8988T (cell line): ENCODE measurements around the gene UBE3B.

Experiments used
- DNase-seq: peaks from one replicate; pipeline ENCODE4 v3.0.0; 2011

Gene UBE3B

GRCh38 chr12:109535231-109535862 lies 57.9 kb downstream of the UBE3B start:
- DNase-seq = no peak

GRCh38 chr12:109535863-109536250 lies 58.4 kb downstream of the UBE3B start:
- no peak for DNase-seq

GRCh38 chr12:109537136-109537535 lies 59.7 kb downstream of the UBE3B start:
- DNase-seq = no peak

- DNase-seq = no peak
These were observed 60.9 kb downstream of the UBE3B start for GRCh38 chr12:109538191-109538863.

GRCh38 chr12:109539508-109539907 lies 62.1 kb downstream of the UBE3B start:
- no peak for DNase-seq

GRCh38 chr12:109540526-109541412 lies 63.3 kb downstream of the UBE3B start:
- no peak for DNase-seq

- no peak for DNase-seq
These were observed 63.9 kb downstream of the UBE3B start for GRCh38 chr12:109541413-109541726.

- DNase-seq = no peak
These were observed 64.6 kb downstream of the UBE3B start for GRCh38 chr12:109542014-109542413.

- no peak for DNase-seq
These were observed 65.4 kb downstream of the UBE3B start for GRCh38 chr12:109542876-109543275.

GRCh38 chr12:109544955-109545531 lies 67.6 kb downstream of the UBE3B start:
- DNase-seq = no peak

GRCh38 chr12:109545826-109546225 lies 68.4 kb downstream of the UBE3B start:
- DNase-seq = no peak

- DNase-seq = no peak
These were observed 69.9 kb downstream of the UBE3B start for GRCh38 chr12:109547286-109547685.

GRCh38 chr12:109548258-109548657 lies 70.8 kb downstream of the UBE3B start:
- DNase-seq = no peak

GRCh38 chr12:109549613-109550270 lies 72.3 kb downstream of the UBE3B start:
- no peak for DNase-seq

- no peak for DNase-seq
These were observed 72.8 kb downstream of the UBE3B start for GRCh38 chr12:109550281-109550680.

GRCh38 chr12:109551108-109551507 lies 73.7 kb downstream of the UBE3B start:
- no peak for DNase-seq

- no peak for DNase-seq
These were observed 75.5 kb downstream of the UBE3B start for GRCh38 chr12:109552971-109553370.

GRCh38 chr12:109553483-109553882 lies 76.0 kb downstream of the UBE3B start:
- no peak for DNase-seq

- DNase-seq = no peak
These were observed 76.6 kb downstream of the UBE3B start for GRCh38 chr12:109553906-109554500.

- DNase-seq = no peak
These were observed 77.3 kb downstream of the UBE3B start for GRCh38 chr12:109554761-109555160.

- DNase-seq = no peak
These were observed 78.2 kb downstream of the UBE3B start for GRCh38 chr12:109555431-109556315.

GRCh38 chr12:109557200-109557599 lies 79.8 kb downstream of the UBE3B start:
- DNase-seq = no peak
